ENCODE data around the gene SNRPE.

SNRPE gene

GRCh38 chr1:203878422-203878821, 17.0 kb downstream of the SNRPE start:
- Histone ChIP-seq H3K79me2 (ENCODE audit: control insufficient read depth, insufficient read depth, low read length, unreplicated experiment) (no peaks in the 10 kb centered on the region), H3K4me3 (ENCODE audit: low read depth, low read length) (no peak overlapping the region), H2AFZ (ENCODE audit: low read length, unreplicated experiment) (no peak overlapping the region), H3K36me3 (ENCODE audit: insufficient read depth, low read length) (no peaks in the 10 kb centered on the region), H3K4me1 (ENCODE audit: control insufficient read depth, insufficient read depth, low read length, unreplicated experiment) (no peaks in the 10 kb centered on the region), H3K27ac (ENCODE audit: low read depth, low read length) (no peak overlapping the region), H3K27me3 (ENCODE audit: insufficient read depth, low read length) (no peaks in the 10 kb centered on the region)

- no peaks in the 10 kb centered on the region for H3K36me3 ChIP-seq (ENCODE audit: insufficient read depth, low read length)
- no peaks in the 10 kb centered on the region for H3K4me1 ChIP-seq (ENCODE audit: control insufficient read depth, insufficient read depth, low read length, unreplicated experiment)
- H3K27ac ChIP-seq (ENCODE audit: low read depth, low read length) = no peak overlapping the region
- H2AFZ ChIP-seq (ENCODE audit: low read length, unreplicated experiment) = no peak overlapping the region
- H3K27me3 ChIP-seq (ENCODE audit: insufficient read depth, low read length) = no peaks in the 10 kb centered on the region
- H3K4me3 ChIP-seq (ENCODE audit: low read depth, low read length) = no peak overlapping the region
- H3K79me2 ChIP-seq (ENCODE audit: control insufficient read depth, insufficient read depth, low read length, unreplicated experiment) = no peaks in the 10 kb centered on the region
These were observed 19.2 kb downstream of the SNRPE start for GRCh38 chr1:203880606-203881005.

DNA sequence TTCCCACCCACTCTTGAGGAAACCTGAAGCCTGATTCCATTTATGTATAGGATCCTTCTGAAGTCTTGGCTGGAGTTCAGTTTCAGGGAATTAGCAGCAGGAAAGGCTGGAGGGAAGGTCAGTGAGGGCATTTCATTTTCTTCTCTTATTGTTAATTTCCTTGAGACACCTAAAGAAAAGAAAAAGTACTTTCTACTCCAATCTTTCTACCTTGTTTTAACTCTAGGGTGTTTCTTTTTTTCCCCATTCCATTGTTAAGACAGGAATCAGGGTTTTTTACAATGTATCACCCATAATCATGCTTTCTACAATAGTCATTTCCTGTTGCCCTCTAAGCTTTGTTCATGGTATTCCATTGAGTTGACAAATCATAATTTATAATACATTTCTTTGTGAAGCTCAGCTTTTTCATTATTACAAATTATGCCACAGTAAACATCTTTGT, 27.4 kb downstream of the SNRPE start:
- H3K4me1 ChIP-seq (ENCODE audit: control insufficient read depth, insufficient read depth, low read length, unreplicated experiment) = peaks cover 17% of the 10 kb centered on the region
- H3K36me3 ChIP-seq (ENCODE audit: insufficient read depth, low read length) = no peaks in the 10 kb centered on the region
- no peaks in the 10 kb centered on the region for H3K79me2 ChIP-seq (ENCODE audit: control insufficient read depth, insufficient read depth, low read length, unreplicated experiment)
- no peaks in the 10 kb centered on the region for H3K27me3 ChIP-seq (ENCODE audit: insufficient read depth, low read length)
- H3K27ac ChIP-seq (ENCODE audit: low read depth, low read length) = peak overlapping the region; percentile 97
- peak overlapping the region; percentile 90 for H2AFZ ChIP-seq (ENCODE audit: low read length, unreplicated experiment)
- peak overlapping the region; percentile 43; the same call in 1 of the 2 replicates for H3K4me3 ChIP-seq (ENCODE audit: low read depth, low read length)

GRCh38 chr1:203891950-203892349, 30.6 kb downstream of the SNRPE start:
- Histone ChIP-seq H3K27ac (ENCODE audit: low read depth, low read length) (no peak overlapping the region), H3K4me1 (ENCODE audit: control insufficient read depth, insufficient read depth, low read length, unreplicated experiment) (peaks cover 17% of the 10 kb centered on the region), H2AFZ (ENCODE audit: low read length, unreplicated experiment) (no peak overlapping the region), H3K79me2 (ENCODE audit: control insufficient read depth, insufficient read depth, low read length, unreplicated experiment) (no peaks in the 10 kb centered on the region), H3K27me3 (ENCODE audit: insufficient read depth, low read length) (no peaks in the 10 kb centered on the region), H3K4me3 (ENCODE audit: low read depth, low read length) (no peak overlapping the region), H3K36me3 (ENCODE audit: insufficient read depth, low read length) (no peaks in the 10 kb centered on the region)

DNA sequence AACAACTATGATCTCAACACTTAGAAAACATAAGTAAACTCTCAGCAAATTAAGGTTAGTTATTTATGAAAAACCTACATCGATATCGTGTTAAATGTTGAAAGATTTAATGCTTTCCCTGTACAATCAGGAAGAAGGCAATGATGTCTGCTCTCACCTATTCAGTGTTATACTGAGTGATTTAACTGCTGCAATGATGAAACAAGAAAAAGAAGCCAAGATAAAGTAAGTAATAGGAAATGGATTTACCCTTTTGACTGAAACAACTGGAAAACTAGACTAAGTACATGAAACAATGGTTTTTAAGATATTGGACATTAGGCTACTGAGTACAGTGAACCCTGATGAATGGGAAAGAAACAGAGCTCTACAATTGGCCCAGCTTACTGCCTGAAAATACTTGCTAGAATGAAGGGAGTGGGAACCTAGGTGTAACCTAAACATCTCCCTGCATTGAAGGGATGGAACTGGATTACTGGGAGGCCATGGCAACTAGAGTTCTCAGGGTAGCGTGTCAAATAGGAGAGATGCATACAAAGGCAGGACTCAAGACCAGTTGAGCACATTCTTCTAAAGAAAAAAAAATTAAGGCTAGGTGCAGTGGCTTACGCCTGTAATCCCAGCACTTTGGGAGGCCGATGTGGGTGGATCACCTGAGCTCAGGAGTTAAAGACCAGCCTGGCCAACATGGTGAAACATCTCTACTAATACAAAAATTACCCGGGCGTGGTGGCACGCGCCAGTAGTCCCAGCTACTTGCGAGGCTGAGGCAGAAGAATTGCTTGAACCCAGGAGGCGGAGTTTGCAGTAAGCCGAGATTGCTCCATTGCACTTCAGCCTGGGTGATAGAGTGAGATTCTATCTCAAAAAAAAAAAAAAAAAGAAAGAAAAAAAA, 37.3 kb downstream of the SNRPE start:
- Histone ChIP-seq H3K27ac (ENCODE audit: low read depth, low read length) (no peak overlapping the region), H2AFZ (ENCODE audit: low read length, unreplicated experiment) (no peak overlapping the region), H3K27me3 (ENCODE audit: insufficient read depth, low read length) (no peaks in the 10 kb centered on the region), H3K36me3 (ENCODE audit: insufficient read depth, low read length) (no peaks in the 10 kb centered on the region), H3K79me2 (ENCODE audit: control insufficient read depth, insufficient read depth, low read length, unreplicated experiment) (no peaks in the 10 kb centered on the region), H3K4me3 (ENCODE audit: low read depth, low read length) (no peak overlapping the region), H3K4me1 (ENCODE audit: control insufficient read depth, insufficient read depth, low read length, unreplicated experiment) (no peaks in the 10 kb centered on the region)

DNA sequence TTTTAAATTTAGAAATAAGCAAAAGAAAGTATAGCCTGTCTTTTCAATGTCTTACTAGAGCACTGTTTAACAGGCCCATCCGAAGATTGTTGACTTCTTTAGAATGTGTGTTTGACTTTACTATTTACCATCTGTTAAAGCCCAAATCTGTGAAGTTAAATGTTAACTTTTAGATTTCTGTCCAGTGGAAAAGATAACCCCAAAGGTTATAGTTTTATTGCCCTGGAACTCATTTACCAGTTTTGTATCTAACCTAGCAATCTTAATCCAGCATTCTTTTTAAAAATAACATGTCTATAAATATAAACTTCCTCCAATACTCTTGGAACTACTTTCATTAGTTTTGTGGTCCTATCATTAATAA, 37.9 kb downstream of the SNRPE start:
- no peaks in the 10 kb centered on the region for H3K79me2 ChIP-seq (ENCODE audit: control insufficient read depth, insufficient read depth, low read length, unreplicated experiment)
- H3K4me3 ChIP-seq (ENCODE audit: low read depth, low read length) = no peak overlapping the region
- no peak overlapping the region for H3K27ac ChIP-seq (ENCODE audit: low read depth, low read length)
- no peaks in the 10 kb centered on the region for H3K27me3 ChIP-seq (ENCODE audit: insufficient read depth, low read length)
- H2AFZ ChIP-seq (ENCODE audit: low read length, unreplicated experiment) = no peak overlapping the region
- H3K36me3 ChIP-seq (ENCODE audit: insufficient read depth, low read length) = no peaks in the 10 kb centered on the region
- no peaks in the 10 kb centered on the region for H3K4me1 ChIP-seq (ENCODE audit: control insufficient read depth, insufficient read depth, low read length, unreplicated experiment)

DNA sequence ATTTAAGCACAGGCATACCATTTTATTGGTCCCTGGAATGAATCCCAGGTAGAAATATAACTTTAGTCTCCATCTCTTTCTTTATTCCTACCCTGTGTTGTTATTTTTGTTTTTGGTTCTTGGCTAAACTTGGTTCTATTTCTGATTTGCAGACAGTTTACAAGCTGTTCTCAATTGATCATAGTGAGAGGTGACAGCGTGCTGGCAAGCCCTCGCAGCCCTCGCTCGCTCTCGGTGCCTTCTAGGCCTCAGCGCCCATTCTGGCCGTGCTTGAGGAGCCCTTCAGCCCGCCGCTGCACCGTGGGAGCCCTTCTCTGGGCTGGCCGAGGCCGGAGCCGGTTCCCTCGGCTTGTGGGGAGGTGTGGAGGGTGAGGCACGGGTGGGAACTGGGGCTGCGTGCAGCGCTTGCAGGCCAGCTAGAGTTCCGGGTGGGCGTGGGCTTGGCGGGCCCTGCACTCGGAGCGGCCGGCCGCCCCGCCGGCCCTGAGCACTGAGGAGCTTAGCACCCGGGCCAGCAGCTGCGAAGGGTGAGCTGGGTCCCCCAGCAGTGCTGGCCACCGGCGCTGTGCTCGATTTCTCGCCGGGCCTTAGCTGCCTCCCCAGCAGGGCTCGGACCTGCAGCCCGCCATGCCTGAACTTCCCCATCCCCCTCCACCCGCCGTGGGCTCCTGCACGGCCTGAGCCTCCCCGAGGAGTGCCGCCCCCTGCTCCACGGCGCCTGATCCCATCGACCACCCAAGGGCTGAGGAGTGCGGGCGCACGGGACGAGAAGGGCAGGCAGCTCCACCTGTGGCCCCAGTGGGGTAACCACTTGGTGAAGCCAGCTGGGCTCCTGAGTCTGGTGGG, 38.7 kb downstream of the SNRPE start:
- Histone ChIP-seq H3K27ac (ENCODE audit: low read depth, low read length) (no peak overlapping the region), H3K36me3 (ENCODE audit: insufficient read depth, low read length) (no peaks in the 10 kb centered on the region), H3K27me3 (ENCODE audit: insufficient read depth, low read length) (no peaks in the 10 kb centered on the region), H3K4me3 (ENCODE audit: low read depth, low read length) (no peak overlapping the region), H3K4me1 (ENCODE audit: control insufficient read depth, insufficient read depth, low read length, unreplicated experiment) (no peaks in the 10 kb centered on the region), H3K79me2 (ENCODE audit: control insufficient read depth, insufficient read depth, low read length, unreplicated experiment) (no peaks in the 10 kb centered on the region), H2AFZ (ENCODE audit: low read length, unreplicated experiment) (no peak overlapping the region)

GRCh38 chr1:203901581-203901980, 40.2 kb downstream of the SNRPE start:
- H3K79me2 ChIP-seq (ENCODE audit: control insufficient read depth, insufficient read depth, low read length, unreplicated experiment) = no peaks in the 10 kb centered on the region
- no peak overlapping the region for H2AFZ ChIP-seq (ENCODE audit: low read length, unreplicated experiment)
- no peaks in the 10 kb centered on the region for H3K36me3 ChIP-seq (ENCODE audit: insufficient read depth, low read length)
- H3K4me1 ChIP-seq (ENCODE audit: control insufficient read depth, insufficient read depth, low read length, unreplicated experiment) = peaks cover 6% of the 10 kb centered on the region
- H3K27ac ChIP-seq (ENCODE audit: low read depth, low read length) = no peak overlapping the region
- H3K27me3 ChIP-seq (ENCODE audit: insufficient read depth, low read length) = no peaks in the 10 kb centered on the region
- no peak overlapping the region for H3K4me3 ChIP-seq (ENCODE audit: low read depth, low read length)

- Histone ChIP-seq H3K79me2 (ENCODE audit: control insufficient read depth, insufficient read depth, low read length, unreplicated experiment) (no peaks in the 10 kb centered on the region), H3K4me1 (ENCODE audit: control insufficient read depth, insufficient read depth, low read length, unreplicated experiment) (peaks cover 16% of the 10 kb centered on the region), H3K27me3 (ENCODE audit: insufficient read depth, low read length) (no peaks in the 10 kb centered on the region), H2AFZ (ENCODE audit: low read length, unreplicated experiment) (no peak overlapping the region), H3K36me3 (ENCODE audit: insufficient read depth, low read length) (no peaks in the 10 kb centered on the region), H3K4me3 (ENCODE audit: low read depth, low read length) (no peak overlapping the region), H3K27ac (ENCODE audit: low read depth, low read length) (no peak overlapping the region)
These were observed 43.9 kb downstream of the SNRPE start for GRCh38 chr1:203905275-203905674.

DNA sequence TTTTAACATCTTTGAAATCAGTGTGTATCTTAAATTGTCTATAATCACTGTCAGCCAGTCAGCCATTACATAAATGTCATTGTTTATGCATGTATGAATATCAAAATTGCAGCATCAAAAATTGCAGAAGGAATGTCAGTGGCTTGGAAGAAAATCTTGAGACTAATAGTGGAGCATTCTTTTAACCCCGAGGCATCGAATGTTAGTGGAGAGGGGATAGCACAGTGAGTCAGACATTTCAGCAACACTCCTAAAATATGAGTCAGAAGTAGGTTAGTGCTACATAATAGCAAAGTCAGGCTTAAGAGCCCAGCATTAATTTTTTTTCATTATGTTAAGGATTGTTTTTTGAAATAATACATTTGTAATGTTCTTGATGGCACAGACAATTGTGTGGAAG, 45.5 kb downstream of the SNRPE start:
- no peaks in the 10 kb centered on the region for H3K27me3 ChIP-seq (ENCODE audit: insufficient read depth, low read length)
- H2AFZ ChIP-seq (ENCODE audit: low read length, unreplicated experiment) = no peak overlapping the region
- H3K36me3 ChIP-seq (ENCODE audit: insufficient read depth, low read length) = no peaks in the 10 kb centered on the region
- no peaks in the 10 kb centered on the region for H3K79me2 ChIP-seq (ENCODE audit: control insufficient read depth, insufficient read depth, low read length, unreplicated experiment)
- H3K4me1 ChIP-seq (ENCODE audit: control insufficient read depth, insufficient read depth, low read length, unreplicated experiment) = peaks cover 16% of the 10 kb centered on the region
- H3K27ac ChIP-seq (ENCODE audit: low read depth, low read length) = peak overlapping the region; percentile 46
- 0 out of 2 replicates have a peak overlapping the region, but pooled peaks have one; percentile 7 for H3K4me3 ChIP-seq (ENCODE audit: low read depth, low read length)

Data from ACC112 (cell line).